Activated B cell treated with CpG ODN at 0.5 μM for 24 hours (primary cell): ENCODE data around the gene DCUN1D4. TPM values are rescaled to one million over a fixed set of nuclear protein-coding genes. Genes with fewer than 3 reads are reported as not detected.

Source experiments
- ATAC-seq: fragments of 200-7000 bp; cut with Tn5 transposase; one replicate; pipeline ENCODE4 v1.10.0; 2021; ENCODE audit warnings: low read depth, mild to moderate bottlenecking, moderate library complexity
- CTCF ChIA-PET: fragments of 350-600 bp; sonication (Branson Sonifier 250); formaldehyde crosslinking; loops from one replicate; lab custom pipeline; 2021; ENCODE audit warnings: antibody characterized with exemption; lab: Charles Lee
- POLR2A ChIA-PET: fragments of 350-600 bp; sonication (Branson Sonifier 250); formaldehyde crosslinking; loops from one replicate; lab custom pipeline; 2021; ENCODE audit warnings: antibody characterized with exemption; lab: Charles Lee
- DNase-seq: peaks from one replicate; pipeline ENCODE4 v3.0.0; 2022
- H3K27ac Mint-ChIP-seq: one replicate; pipeline ENCODE4 v1.8.0; 2020; ENCODE audit warnings: mixed read lengths
- H3K27me3 Mint-ChIP-seq: one replicate; pipeline ENCODE4 v1.8.0; 2021; ENCODE audit warnings: mixed read lengths
- H3K36me3 Mint-ChIP-seq: one replicate; pipeline ENCODE4 v1.8.0; 2021; ENCODE audit warnings: low read depth, mixed read lengths
- H3K4me1 Mint-ChIP-seq: one replicate; pipeline ENCODE4 v1.8.0; 2021; ENCODE audit warnings: mixed read lengths
- H3K4me3 Mint-ChIP-seq: one replicate; pipeline ENCODE4 v1.8.0; 2020; ENCODE audit warnings: mild to moderate bottlenecking, mixed read lengths
- H3K9me3 Mint-ChIP-seq: one replicate; pipeline ENCODE4 v1.8.0; 2020; ENCODE audit warnings: mixed read lengths
- CTCF ChIP-seq: fragments of 200-600 bp; IDR thresholded peaks from one replicate; pipeline ENCODE4 v1.8.0; 2022; ENCODE audit warnings: antibody characterized with exemption, mild to moderate bottlenecking
- intact Hi-C: fragments of 100-400 bp; cut with micrococcal nuclease; formaldehyde crosslinking; loops from one replicate; pipeline ENCODE4 v1.15.1; 2024
- total RNA-seq: library from RNA; stranded (reverse); gene quantifications from 2 replicates; pipeline ENCODE4 v1.2.3, GENCODE V29; 2022

DCUN1D4 gene
- total RNA-seq, 1 donor from 2014 or later, result 23.0 TPM

- Mint-ChIP-seq H3K9me3 (no peaks in the 10 kb centered on the region), H3K27me3 (no peaks in the 10 kb centered on the region), H3K27ac (no peak overlapping the region), H3K36me3 (peaks cover 11% of the 10 kb centered on the region), H3K4me1 (peaks cover 15% of the 10 kb centered on the region), H3K4me3 (no peak overlapping the region)
- ChIA-PET CTCF (no interaction called here), POLR2A (interaction anchor here (0.7 kb wide), 1 partner anchor 1537 kb away, joined by 4 read pairs; the partner anchor contains the start of gene FIP1L1)
- no peak for TF ChIP-seq CTCF
- intact Hi-C loops, result loop anchor here (5.0 kb wide), 1 partner anchor 1022 kb away; the partner anchor contains the start of gene RASL11B
- ATAC-seq (no peak), DNase-seq (no peak)
Measured at GRCh38 chr4:51840781-51841180, 2.2 kb upstream of the DCUN1D4 start.

- CTCF ChIA-PET, result interaction anchor here (0.8 to 1.4 kb wide), 3 partner anchors 10 to 54 kb away, joined by 4 to 7 read pairs (median 4); no protein-coding TSS in a partner anchor
- Mint-ChIP-seq H3K27ac (peak overlapping the region; percentile 90), H3K9me3 (no peaks in the 10 kb centered on the region), H3K27me3 (no peaks in the 10 kb centered on the region), H3K4me1 (peaks cover 15% of the 10 kb centered on the region), H3K36me3 (peaks cover 11% of the 10 kb centered on the region), H3K4me3 (peak overlapping the region; percentile 95)
- no peak for TF ChIP-seq CTCF
- ATAC-seq (no peak), DNase-seq (peak; percentile 18)
- intact Hi-C loops, result loop anchor here (1.0 to 5.0 kb wide), 5 partner anchors 53 to 1525 kb away; partner anchors contain the start of genes RASL11B, SCFD2 and SGCB
- POLR2A ChIA-PET, result interaction anchor here (0.7 to 2.5 kb wide), 6 partner anchors 47 to 871 kb away, joined by 3 to 14 read pairs (median 8); partner anchors contain the start of gene SGCB
Measured at GRCh38 chr4:51842167-51842553, 793 bp upstream of the DCUN1D4 start.

- peaks cover 11% of the 10 kb centered on the region for H3K36me3 Mint-ChIP-seq
- H3K9me3 Mint-ChIP-seq, result no peaks in the 10 kb centered on the region
- peaks cover 15% of the 10 kb centered on the region for H3K4me1 Mint-ChIP-seq
- no peak for TF ChIP-seq CTCF
- intact Hi-C loops, result loop anchor here (1.0 to 5.0 kb wide), 8 partner anchors 19 to 1523 kb away; partner anchors contain the start of genes RASL11B and SCFD2
- peak overlapping the region; percentile 95 for H3K4me3 Mint-ChIP-seq
- ATAC-seq (peak; percentile 10), DNase-seq (no peak)
- CTCF ChIA-PET, result interaction anchor here (1.0 kb wide), 1 partner anchor 53 kb away, joined by 4 read pairs; no protein-coding TSS in a partner anchor
- peak overlapping the region; percentile 86 for H3K27ac Mint-ChIP-seq
- POLR2A ChIA-PET, result interaction anchor here (0.6 to 2.5 kb wide), 4 partner anchors 183 to 858 kb away, joined by 3 to 14 read pairs (median 8); partner anchors contain the start of gene SGCB
- H3K27me3 Mint-ChIP-seq, result no peaks in the 10 kb centered on the region
Measured at GRCh38 chr4:51843309-51844152, 578 bp downstream of the DCUN1D4 start.

- Mint-ChIP-seq H3K9me3 (no peaks in the 10 kb centered on the region), H3K4me1 (peaks cover 15% of the 10 kb centered on the region), H3K4me3 (peak overlapping the region; percentile 91), H3K27ac (peak overlapping the region; percentile 85), H3K36me3 (peaks cover 11% of the 10 kb centered on the region), H3K27me3 (no peaks in the 10 kb centered on the region)
- peak; percentile 70 for DNase-seq
- ATAC-seq, result peak; percentile 26
- intact Hi-C loops, result loop anchor here (1.0 to 5.0 kb wide), 4 partner anchors 18 to 1018 kb away; partner anchors contain the start of gene RASL11B
- TF ChIP-seq CTCF, result no peak
- ChIA-PET CTCF (no interaction called here), POLR2A (interaction anchor here (0.6 to 2.5 kb wide), 3 partner anchors 182 to 208 kb away, joined by 3 to 14 read pairs (median 9); partner anchors contain the start of gene SGCB)
Measured at GRCh38 chr4:51844153-51845054, 1.5 kb downstream of the DCUN1D4 start.
